H1 (cell line): ENCODE data around the gene MACROD2. TPM values are rescaled to one million over a fixed set of nuclear protein-coding genes. Genes with fewer than 3 reads are reported as not detected.

Source experiments
- CTCF ChIA-PET: fragments of 300-600 bp; sonication (Branson Sonifier 250); formaldehyde crosslinking; loops from one replicate; lab custom pipeline; 2021; ENCODE audit not compliant: partially characterized antibody; lab: Charles Lee
- POLR2A ChIA-PET: fragments of 300-600 bp; sonication (Branson Sonifier 250); formaldehyde crosslinking; loops from one replicate; lab custom pipeline; 2021; ENCODE audit warnings: inconsistent platforms; ENCODE audit not compliant: partially characterized antibody; lab: Charles Lee
- DNase-seq, 2 experiments: peaks; one replicate each; pipeline versions ENCODE4 v3.0.0 to v3.0.0-alpha.2; 2010 to 2022; ENCODE audit warnings: low spot score in 2 of 2, low read depth in 1 of 2, mixed read lengths in 1 of 2
- FAIRE-seq: peaks from 2 replicates; lab custom pipeline; 2011; peaks lifted over from hg19 to GRCh38; lab: Jason Lieb, UNC
- H2AFZ ChIP-seq: 2 replicates; pipeline ENCODE4 v1.8.1; 2012; ENCODE audit warnings: low read length, inconsistent platforms
- H2AK5ac ChIP-seq: 2 replicates; pipeline ENCODE4 v1.6.1; 2013; ENCODE audit warnings: low read depth, low read length
- H2BK120ac ChIP-seq: replicated peaks from 2 replicates; pipeline ENCODE3; 2013; ENCODE audit warnings: low read depth, low read length, inconsistent platforms
- H2BK12ac ChIP-seq: 2 replicates; pipeline ENCODE4 v1.6.1; 2013; ENCODE audit warnings: low read depth, low read length
- H2BK15ac ChIP-seq: 2 replicates; pipeline ENCODE4 v1.6.1; 2013; ENCODE audit warnings: low read length
- H2BK20ac ChIP-seq: 2 replicates; pipeline ENCODE4 v1.6.1; 2013; ENCODE audit warnings: low read length
- H2BK5ac ChIP-seq: 2 replicates; pipeline ENCODE4 v1.6.1; 2013; ENCODE audit warnings: low read depth, low read length
- H3K14ac ChIP-seq: 2 replicates; pipeline ENCODE4 v1.6.1; 2013; ENCODE audit warnings: inconsistent platforms; ENCODE audit not compliant: insufficient read length
- H3K18ac ChIP-seq: 2 replicates; pipeline ENCODE4 v1.6.1; 2013; ENCODE audit warnings: low read length; ENCODE audit errors: extremely low read depth
- H3K23ac ChIP-seq: 2 replicates; pipeline ENCODE4 v1.6.1; 2013; ENCODE audit warnings: inconsistent platforms; ENCODE audit not compliant: insufficient read length
- H3K23me2 ChIP-seq: 2 replicates; pipeline ENCODE4 v1.6.1; 2013; ENCODE audit warnings: low read depth, low read length
- H3K27ac ChIP-seq: 2 replicates; pipeline ENCODE4 v1.6.1; 2011; ENCODE audit warnings: low read depth, low read length, inconsistent platforms
- H3K27me3 ChIP-seq, 4 experiments: replicated peaks in 1 of 4; 1 replicate in 1 of 4; 2 replicates in 3 of 4; pipeline versions ENCODE4 v1.6.1 to v1.8.1; 2011 to 2013; ENCODE audit warnings: low read length in 3 of 4, mild to moderate bottlenecking in 3 of 4, inconsistent platforms in 2 of 4, mixed read lengths in 2 of 4, moderate library complexity in 1 of 4; ENCODE audit not compliant: control insufficient read depth in 3 of 4, insufficient read depth in 3 of 4; ENCODE audit errors: extremely low read depth in 1 of 4
- H3K36me3 ChIP-seq, 4 experiments: 2 replicates each; pipeline versions ENCODE4 v1.6.1 to v1.8.1; 2011 to 2013; ENCODE audit warnings: mild to moderate bottlenecking in 4 of 4, low read length in 3 of 4, moderate library complexity in 2 of 4, control low read depth in 1 of 4, inconsistent platforms in 1 of 4; ENCODE audit not compliant: insufficient read depth in 4 of 4, control insufficient read depth in 2 of 4
- H3K4ac ChIP-seq: replicated peaks from 2 replicates; pipeline ENCODE3; 2013; ENCODE audit warnings: low read length, low read depth, mixed read lengths, inconsistent platforms; ENCODE audit not compliant: insufficient read length
- H3K4me1 ChIP-seq, 4 experiments: replicated peaks in 1 of 4; 1 replicate in 1 of 4; 2 replicates in 3 of 4; pipeline versions ENCODE4 v1.6.1 to v1.8.1; 2011 to 2013; ENCODE audit warnings: low read length in 3 of 4, inconsistent platforms in 2 of 4, mixed read lengths in 1 of 4; ENCODE audit not compliant: insufficient read depth in 4 of 4, control insufficient read depth in 3 of 4
- H3K4me2 ChIP-seq, 2 experiments: 2 replicates each; pipeline versions ENCODE4 v1.6.1 to v1.8.1; 2011 to 2013; ENCODE audit warnings: low read depth in 2 of 2, low read length in 2 of 2, control low read depth in 1 of 2, inconsistent platforms in 1 of 2, mild to moderate bottlenecking in 1 of 2; ENCODE audit not compliant: insufficient read depth in 1 of 2
- H3K4me3 ChIP-seq, 4 experiments: fragments of 200-600, 300-600 bp in 1 of 4; sonication (generic), shearing (Covaris generic), sonication (Bioruptor Twin) in 1 of 4; 2 replicates each; pipeline versions ENCODE4 v1.5.1 to v1.8.1; 2011 to 2016; ENCODE audit warnings: low read length in 4 of 4, low read depth in 3 of 4, control low read depth in 2 of 4, inconsistent platforms in 2 of 4, mild to moderate bottlenecking in 2 of 4, mixed read lengths in 1 of 4, moderate library complexity in 1 of 4; ENCODE audit not compliant: insufficient read depth in 2 of 4; ENCODE audit errors: extremely low read depth in 1 of 4
- H3K56ac ChIP-seq: replicated peaks from 2 replicates; pipeline ENCODE3; 2013; ENCODE audit warnings: low read depth, mild to moderate bottlenecking, mixed read lengths, low read length, inconsistent platforms; ENCODE audit not compliant: insufficient read length
- H3K79me1 ChIP-seq: 2 replicates; pipeline ENCODE4 v1.6.1; 2013; ENCODE audit warnings: low read depth, low read length, control low read depth
- H3K79me2 ChIP-seq, 2 experiments: 2 replicates each; pipeline versions ENCODE4 v1.6.1 to v1.8.1; 2012 to 2013; ENCODE audit warnings: low read length in 2 of 2, mild to moderate bottlenecking in 2 of 2, inconsistent platforms in 1 of 2; ENCODE audit not compliant: insufficient read depth in 2 of 2, control insufficient read depth in 1 of 2
- H3K9ac ChIP-seq, 4 experiments: replicated peaks in 1 of 4; 1 replicate in 1 of 4; 2 replicates in 3 of 4; pipeline versions ENCODE4 v1.6.1 to v1.8.1; 2011 to 2013; ENCODE audit warnings: low read depth in 3 of 4, low read length in 3 of 4, control low read depth in 2 of 4, mild to moderate bottlenecking in 2 of 4, moderate library complexity in 2 of 4, inconsistent platforms in 1 of 4; ENCODE audit errors: extremely low read depth in 1 of 4
- H3K9me3 ChIP-seq, 2 experiments: 2 replicates each; pipeline versions ENCODE4 v1.6.1 to v1.8.1; 2012 to 2013; ENCODE audit warnings: mild to moderate bottlenecking in 2 of 2, moderate library complexity in 2 of 2, control low read depth in 1 of 2, inconsistent platforms in 1 of 2, low read depth in 1 of 2, low read length in 1 of 2, mixed read lengths in 1 of 2; ENCODE audit not compliant: insufficient read depth in 2 of 2
- H4K20me1 ChIP-seq, 2 experiments: replicated peaks in 1 of 2; 2 replicates each; pipeline versions ENCODE3 to v1.8.1; 2011 to 2013; ENCODE audit warnings: inconsistent platforms in 2 of 2, low read length in 2 of 2, mild to moderate bottlenecking in 1 of 2; ENCODE audit not compliant: insufficient read depth in 2 of 2, control insufficient read depth in 1 of 2
- H4K5ac ChIP-seq: 2 replicates; pipeline ENCODE4 v1.6.1; 2013; ENCODE audit warnings: low read length, low read depth, mixed read lengths, inconsistent platforms; ENCODE audit not compliant: insufficient read length
- H4K8ac ChIP-seq: 2 replicates; pipeline ENCODE4 v1.8.0; 2013; ENCODE audit warnings: mild to moderate bottlenecking, moderate library complexity, low read length, inconsistent platforms; ENCODE audit not compliant: insufficient read depth; ENCODE audit errors: extremely low read depth
- H4K91ac ChIP-seq: replicated peaks from 2 replicates; pipeline ENCODE3; 2013; ENCODE audit warnings: low read length, mixed read lengths, inconsistent platforms; ENCODE audit not compliant: insufficient read length
- ASH2L ChIP-seq: fragments of 200-600, 300-600 bp; sonication (generic); IDR thresholded peaks from one replicate; pipeline ENCODE4 v1.7.1; 2017; ENCODE audit warnings: low read length
- CREB1 ChIP-seq: IDR thresholded peaks from 2 replicates; pipeline ENCODE4 v1.6.1; 2012; ENCODE audit warnings: inconsistent platforms
- FOSL1 ChIP-seq: IDR thresholded peaks from 2 replicates; pipeline ENCODE4 v1.6.1; 2011; ENCODE audit warnings: mild to moderate bottlenecking, low read depth, low read length, moderate library complexity; ENCODE audit not compliant: insufficient read depth
- POLR2A ChIP-seq, 2 experiments: IDR thresholded peaks; 1 replicate in 1 of 2; 2 replicates in 1 of 2; pipeline ENCODE4 v1.6.1; 2011; ENCODE audit warnings: low read depth in 2 of 2, low read length in 2 of 2, mild to moderate bottlenecking in 2 of 2; ENCODE audit errors: control extremely low read depth in 1 of 2
- RNF2 ChIP-seq: fragments of 200-900, 300-1000 bp; sonication (generic); IDR thresholded peaks from 2 replicates; pipeline ENCODE4 v1.7.1; 2016; ENCODE audit warnings: borderline replicate concordance, low read depth, mild to moderate bottlenecking, antibody characterized with exemption, low read length; ENCODE audit not compliant: poor library complexity, severe bottlenecking; ENCODE audit errors: missing control alignments
- WGBS, 2 experiments: shearing (Covaris generic) in 1 of 2; methylation state at CpG; one replicate each; pipeline versions ENCODE4 v1.1.6 to v1.1.7; 2013 to 2015; ENCODE audit warnings: low lambda C conversion rate in 2 of 2, mixed read lengths in 2 of 2, inconsistent platforms in 1 of 2, low coverage in 1 of 2, missing lambda C conversion rate in 1 of 2; ENCODE audit not compliant: insufficient replicate concordance in 2 of 2, insufficient coverage in 1 of 2, insufficient read length in 1 of 2; ENCODE audit errors: extremely low coverage in 1 of 2, missing lambda C conversion rate in 1 of 2; 5-methylcytosine and 5-hydroxymethylcytosine counted together
- polyA plus RNA-seq, 7 experiments: library from polyadenylated mRNA; depleted of rRNA in 3 of 7; stranded (reverse) in 5 of 7; unstranded in 2 of 7; fragments of >200 nt in 5 of 7; fragments of 200-250 nt in 2 of 7; gene quantifications; 1 replicate in 5 of 7; 2 replicates in 1 of 7; 4 replicates in 1 of 7; pipeline versions ENCODE4 v1.2.1 to v1.2.3, GENCODE V29; 2011 to 2013; ENCODE audit warnings: missing spikeins in 2 of 7, mixed read lengths in 2 of 7
- total RNA-seq: library from RNA; stranded (reverse); fragmentation: NEBNext Ultra II Directional; extraction: Animal tissue kit (Norgen Biotek cat#: 25700); gene quantifications from 2 replicates; pipeline ENCODE4 v1.2.1, GENCODE V29; 2021

The MACROD2 gene
- total and polyA plus RNA-seq, 2 of the 8 experiments (the other 6 are each of a cell fraction or from before 2014, with no cell fraction given) = 0.70 to 3.9 TPM

GRCh38 chr20:15656124-15656523 is 1660.8 kb downstream of the MACROD2 start:
- Histone ChIP-seq H3K14ac (no peak overlapping the region), H4K8ac (no peak overlapping the region), H2AK5ac (no peak overlapping the region), H2BK20ac (no peak overlapping the region), H3K4ac (no peak overlapping the region), H4K20me1 (no peaks in the 10 kb centered on the region), H3K4me1 (peaks cover 0 to 11% (median 7%) of the 10 kb centered on the region in 4 experiments; a peak in 3 of 7 replicates), H2BK15ac (no peak overlapping the region), H3K27ac (no peak overlapping the region), H3K36me3 (no peaks in the 10 kb centered on the region), H2BK120ac (no peak overlapping the region), H3K9ac (no peak overlapping the region), H3K4me3 (no peak overlapping the region), H4K91ac (no peak overlapping the region), H3K27me3 (no peaks in the 10 kb centered on the region), H3K79me1 (no peaks in the 10 kb centered on the region), H3K9me3 (no peaks in the 10 kb centered on the region), H3K79me2 (no peaks in the 10 kb centered on the region), H4K5ac (no peak overlapping the region), H3K18ac (no peak overlapping the region), H3K4me2 (no peak overlapping the region), H3K23me2 (no peaks in the 10 kb centered on the region), H2BK12ac (no peak overlapping the region), H3K23ac (no peak overlapping the region), H3K56ac (no peak overlapping the region), H2AFZ (no peak overlapping the region), H2BK5ac (no peak overlapping the region)
- POLR2A ChIA-PET = no interaction called here
- DNase-seq (no peak), FAIRE-seq (no peak)
- CTCF ChIA-PET = interaction anchor here (0.7 to 7.5 kb wide), 10 partner anchors 11 to 1868 kb away, joined by 3 to 50 read pairs (median 4); no protein-coding TSS in a partner anchor
- 87% methylated on average over 2 of the region's 2 CpGs; no CpG with 5 or more reads in 1 of the 2 experiments for WGBS, 2 experiments
- TF ChIP-seq POLR2A (IDR thresholded peaks at IDR 0.05; ENCODE audit: control extremely low read depth in 1 of 2, low read depth in 2 of 2, low read length in 2 of 2) (no peak), ASH2L (no peak), CREB1 (no peak), RNF2 (no peak), FOSL1 (no peak)
